HG03159 (cell line): ENCODE measurements around the gene CUL4A.
"Not testable (repeated sequence)": the region's sequence is repeated elsewhere in the genome, so short reads cannot be mapped to it uniquely, and the experiment has no call there.

Experiments
- ATAC-seq: cut with Tn5 transposase; IDR thresholded peaks from one replicate; pipeline ENCODE4 v1.9.1; 2021; ENCODE audit warnings: mild to moderate bottlenecking, moderate library complexity; ENCODE audit not compliant: unreplicated experiment

Gene CUL4A

GRCh38 chr13:113283904-113284303, 74.5 kb downstream of the CUL4A start:
- ATAC-seq: no peak

- no peak for ATAC-seq
These were observed 79.5 kb downstream of the CUL4A start for GRCh38 chr13:113288880-113289279.

- ATAC-seq: no peak
These were observed 81.7 kb downstream of the CUL4A start for GRCh38 chr13:113291129-113291528.

- ATAC-seq: no peak
These were observed 82.8 kb downstream of the CUL4A start for GRCh38 chr13:113292021-113292862.

- no peak for ATAC-seq
These were observed 84.3 kb downstream of the CUL4A start for GRCh38 chr13:113293686-113294085.

GRCh38 chr13:113295776-113296175, 86.4 kb downstream of the CUL4A start:
- ATAC-seq: no peak

- peak; percentile 74 for ATAC-seq
These were observed 87.5 kb downstream of the CUL4A start, which contains the start of gene LAMP1 for GRCh38 chr13:113296823-113297369. TSS of gene LAMP1 (plus strand) at chr13:113297239. CDS start at chr13:113297435, 196 bp downstream.

GRCh38 chr13:113297370-113298042, 88.1 kb downstream of the CUL4A start:
- peak; percentile 43 for ATAC-seq

- no peak for ATAC-seq
These were observed 88.9 kb downstream of the CUL4A start for GRCh38 chr13:113298043-113298945.

- ATAC-seq: no peak
These were observed 90.5 kb downstream of the CUL4A start for GRCh38 chr13:113299951-113300350.

GRCh38 chr13:113302986-113303385, 93.6 kb downstream of the CUL4A start:
- no peak for ATAC-seq

- ATAC-seq: no peak
These were observed 94.7 kb downstream of the CUL4A start for GRCh38 chr13:113304121-113304520.

GRCh38 chr13:113305208-113305607, 95.8 kb downstream of the CUL4A start:
- no peak for ATAC-seq

- ATAC-seq: no peak
These were observed 98.1 kb downstream of the CUL4A start for GRCh38 chr13:113307491-113307890.

- ATAC-seq: no peak
These were observed 100.1 kb downstream of the CUL4A start for GRCh38 chr13:113309473-113309872.

GRCh38 chr13:113314112-113314511, 104.7 kb downstream of the CUL4A start:
- not testable (repeated sequence) for ATAC-seq

GRCh38 chr13:113314895-113315470, 105.6 kb downstream of the CUL4A start:
- ATAC-seq: not testable (repeated sequence)

GRCh38 chr13:113315992-113316391, 106.6 kb downstream of the CUL4A start:
- no peak for ATAC-seq
